Measurements from ENCODE around the gene NELL2.

- TF ChIP-seq CTCF (IDR thresholded peaks at IDR 0.05; ENCODE audit: low read depth, low read length, poor library complexity, severe bottlenecking) (no peak), EZH2phosphoT487 (IDR thresholded peaks at IDR 0.05; ENCODE audit: borderline replicate concordance, low read length) (no peak)
These were observed 80.1 kb downstream of the NELL2 start for GRCh38 chr12:44795970-44796369.

Measured in DOHH2 (cell line).